COLO668 (cell line): ENCODE measurements around the gene ABO.
"Not testable (repeated sequence)": the region's sequence is repeated elsewhere in the genome, so short reads cannot be mapped to it uniquely, and the experiment has no call there.

Experiments used
- DNase-seq: peaks from one replicate; lab custom pipeline; 2025; ENCODE audit not compliant: unreplicated experiment; lab: John Stamatoyannopoulos, UW

ABO gene

GRCh38 chr9:133205996-133206931 is 68.7 kb downstream of the ABO start:
- no peak for DNase-seq

- DNase-seq: not testable (repeated sequence)
Measured at GRCh38 chr9:133205481-133205887, 69.5 kb downstream of the ABO start.
